ENCODE data around the gene SFXN1.
"Not testable (repeated sequence)": the region's sequence is repeated elsewhere in the genome, so short reads cannot be mapped to it uniquely, and the experiment has no call there.

Gene SFXN1, protein sequence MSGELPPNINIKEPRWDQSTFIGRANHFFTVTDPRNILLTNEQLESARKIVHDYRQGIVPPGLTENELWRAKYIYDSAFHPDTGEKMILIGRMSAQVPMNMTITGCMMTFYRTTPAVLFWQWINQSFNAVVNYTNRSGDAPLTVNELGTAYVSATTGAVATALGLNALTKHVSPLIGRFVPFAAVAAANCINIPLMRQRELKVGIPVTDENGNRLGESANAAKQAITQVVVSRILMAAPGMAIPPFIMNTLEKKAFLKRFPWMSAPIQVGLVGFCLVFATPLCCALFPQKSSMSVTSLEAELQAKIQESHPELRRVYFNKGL

DNA sequence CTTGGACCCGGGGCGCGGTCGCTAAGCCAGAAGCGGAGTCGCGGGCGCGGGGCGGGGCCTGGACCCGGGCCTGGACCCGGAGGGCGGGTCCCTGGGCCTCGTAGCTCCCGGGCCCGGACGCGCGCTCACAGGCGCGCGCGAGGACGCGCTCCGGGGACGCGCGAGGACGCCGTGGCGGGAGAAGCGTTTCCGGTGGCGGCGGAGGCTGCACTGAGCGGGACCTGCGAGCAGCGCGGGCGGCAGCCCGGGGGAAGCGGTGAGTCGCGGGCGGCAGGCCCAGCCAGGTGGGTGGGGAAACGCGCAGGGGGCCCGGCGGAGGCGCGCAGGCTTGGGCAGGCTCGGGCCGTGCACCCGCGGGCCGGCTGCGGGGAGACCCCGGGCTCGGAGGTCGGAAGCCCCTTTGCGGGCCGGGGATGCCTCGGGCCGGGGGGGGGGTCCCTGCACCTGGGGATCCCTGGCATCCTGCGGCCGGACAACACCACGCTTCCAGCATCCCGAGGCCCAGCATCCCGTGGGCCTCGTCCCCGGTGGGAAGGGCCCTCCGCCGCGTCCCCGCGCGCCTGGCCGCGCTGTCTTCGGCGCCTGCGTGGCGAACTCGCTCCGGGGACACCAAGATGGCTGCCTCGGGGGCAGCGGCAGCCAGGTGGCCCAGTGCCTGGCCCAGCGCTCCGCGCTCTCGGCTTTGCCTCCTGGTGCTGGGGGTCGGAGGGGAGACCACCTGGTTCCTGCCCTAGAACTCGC, at the start of gene SFXN1:
SFXN1 (plus strand) TSS at position 177 of the 741 bp plus-strand sequence. CDS start 13,544 bp downstream, outside the sequence.
- no peak for FAIRE-seq

DNA sequence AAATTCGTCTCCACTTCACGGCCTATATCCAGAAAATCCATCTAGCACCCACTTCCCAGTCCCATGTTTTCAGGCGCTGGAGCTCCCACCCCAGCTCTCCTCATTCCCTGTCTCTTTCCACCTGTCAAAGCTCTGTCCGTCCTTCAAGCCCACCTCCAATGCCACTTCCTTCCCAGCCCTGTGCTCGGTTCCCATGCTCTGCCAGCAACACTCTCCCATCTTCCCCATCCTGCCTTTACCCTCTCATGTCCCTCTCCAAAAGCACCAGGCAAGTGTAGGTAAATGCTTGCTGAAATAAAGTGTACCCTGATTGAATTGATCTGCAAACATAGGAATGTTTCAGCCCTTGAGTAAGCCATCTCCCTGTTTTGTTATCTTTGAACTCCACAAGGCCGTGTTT, 43.6 kb upstream of the SFXN1 start:
- no peak for FAIRE-seq

DNA sequence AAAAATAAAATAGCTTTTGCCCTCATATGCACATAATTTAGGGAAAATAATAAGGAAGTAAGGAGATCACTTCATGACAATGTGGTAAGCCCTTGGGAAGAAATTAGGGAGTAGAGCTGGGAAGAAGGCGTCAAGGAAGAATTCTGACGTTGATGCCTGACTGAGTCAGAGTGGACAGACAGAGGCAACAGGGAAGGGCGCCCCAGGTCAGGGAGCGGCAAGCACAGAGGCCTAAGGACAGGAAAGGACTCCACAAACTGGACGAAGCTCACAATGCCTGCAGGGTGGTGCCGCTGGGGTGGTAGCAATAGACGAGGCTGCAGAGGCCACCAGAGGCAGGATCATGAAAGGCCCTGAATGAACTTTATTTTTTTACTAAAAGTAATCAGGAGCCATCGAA, 42.0 kb upstream of the SFXN1 start:
- FAIRE-seq = no peak

DNA sequence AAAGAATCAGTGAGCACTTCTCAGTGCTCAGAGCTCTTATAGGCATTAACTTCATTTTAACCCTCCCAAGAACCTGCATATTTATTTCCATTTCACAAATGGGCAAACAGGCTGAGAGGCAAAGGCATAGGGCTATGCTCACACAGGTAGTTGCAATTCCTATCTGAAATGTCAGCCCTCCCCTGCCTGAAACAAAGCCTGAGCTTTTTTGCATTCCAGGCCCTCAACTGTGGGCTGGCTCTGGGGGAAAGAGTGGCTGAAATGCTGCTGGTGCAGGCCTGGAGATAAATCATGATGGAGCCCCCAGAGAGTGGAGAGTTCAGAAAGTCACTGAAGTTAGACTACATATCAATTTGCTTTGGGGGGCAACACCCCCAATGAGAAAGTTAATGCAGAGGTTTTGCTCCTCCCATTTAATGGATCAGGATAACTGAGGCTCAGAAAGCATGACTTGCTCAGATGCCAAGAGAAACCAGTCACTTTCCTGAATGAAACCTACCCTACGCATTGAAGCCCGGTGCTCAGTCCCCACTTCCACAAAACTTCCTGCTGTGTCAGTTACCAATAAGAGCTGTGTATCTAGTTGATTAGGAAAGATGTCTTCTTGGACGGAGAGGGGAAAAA, 40.0 kb upstream of the SFXN1 start:
- no peak for FAIRE-seq

DNA sequence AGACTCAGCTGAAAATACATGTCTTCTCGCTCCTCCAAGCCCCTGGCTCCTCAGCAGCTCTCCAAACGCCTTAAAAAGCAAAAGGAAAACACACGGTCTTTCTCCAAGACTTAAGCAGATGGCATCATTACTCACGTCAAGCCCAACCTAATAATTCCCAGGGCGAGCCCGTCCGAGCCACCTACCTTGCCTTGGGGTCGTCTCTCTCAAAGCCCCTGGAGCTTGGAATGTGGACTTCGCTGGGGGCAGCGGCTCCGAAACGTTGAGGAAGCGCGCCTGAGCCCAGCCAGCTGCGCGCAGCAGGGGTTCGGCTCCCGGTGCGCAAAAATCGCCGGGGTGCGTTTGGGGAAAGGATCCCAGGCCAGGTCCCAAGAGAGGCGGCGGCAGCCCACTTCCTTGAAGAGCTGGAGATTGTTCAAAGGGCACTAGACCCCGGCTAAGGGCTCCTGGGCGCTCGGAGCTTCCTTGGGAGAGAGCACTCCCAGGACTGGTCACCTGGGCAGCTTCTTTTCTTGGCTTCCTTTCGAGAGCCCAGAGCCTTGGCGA, 34.8 kb upstream of the SFXN1 start:
- FAIRE-seq = no peak

DNA sequence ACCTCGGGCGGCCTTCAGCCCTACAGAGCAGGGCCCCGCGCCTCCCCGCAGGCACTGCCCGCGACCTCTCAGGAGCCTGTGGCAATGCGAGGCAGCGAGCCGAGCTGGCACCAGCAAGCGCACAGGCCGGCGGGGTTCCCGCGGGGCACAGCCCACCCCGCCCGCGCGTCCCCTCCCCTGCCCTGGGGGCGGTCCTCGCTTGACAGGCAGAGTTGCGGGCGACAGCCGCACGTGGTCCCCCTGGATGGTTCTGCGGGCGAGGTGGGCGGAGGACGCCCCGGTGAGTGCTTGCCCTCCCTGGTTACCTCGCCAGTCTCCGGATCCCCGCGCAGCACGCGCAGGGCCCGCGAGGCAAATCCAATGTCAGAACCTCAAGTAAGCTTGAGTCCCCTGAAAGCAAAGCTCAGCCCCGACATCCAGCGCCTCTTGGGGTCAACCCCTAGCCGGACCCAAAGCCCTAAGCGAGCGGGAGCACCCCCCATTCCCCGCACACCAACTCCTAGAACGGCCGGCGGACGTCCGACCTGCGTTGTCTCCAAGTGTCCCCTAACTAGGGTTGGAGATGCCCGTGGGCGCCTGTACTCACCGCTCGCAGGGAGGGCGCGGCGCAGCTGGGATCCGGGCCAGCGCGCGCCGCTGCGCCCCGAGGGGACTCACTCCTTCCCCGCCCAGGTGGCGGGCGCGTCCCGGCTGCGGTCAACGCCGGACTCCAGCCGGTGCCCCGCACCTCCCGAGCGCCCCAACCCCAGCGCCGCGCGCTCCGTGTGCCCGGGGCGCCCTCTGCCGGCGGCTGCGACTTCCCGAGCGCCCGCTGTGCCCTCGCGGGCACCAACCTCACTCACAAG, 34.1 kb upstream of the SFXN1 start, which contains the start of gene DRD1:
DRD1 (minus strand) TSS at position 123 of the 845 bp plus-strand sequence. CDS start 1,083 bp downstream, outside the sequence.
- no peak for FAIRE-seq

DNA sequence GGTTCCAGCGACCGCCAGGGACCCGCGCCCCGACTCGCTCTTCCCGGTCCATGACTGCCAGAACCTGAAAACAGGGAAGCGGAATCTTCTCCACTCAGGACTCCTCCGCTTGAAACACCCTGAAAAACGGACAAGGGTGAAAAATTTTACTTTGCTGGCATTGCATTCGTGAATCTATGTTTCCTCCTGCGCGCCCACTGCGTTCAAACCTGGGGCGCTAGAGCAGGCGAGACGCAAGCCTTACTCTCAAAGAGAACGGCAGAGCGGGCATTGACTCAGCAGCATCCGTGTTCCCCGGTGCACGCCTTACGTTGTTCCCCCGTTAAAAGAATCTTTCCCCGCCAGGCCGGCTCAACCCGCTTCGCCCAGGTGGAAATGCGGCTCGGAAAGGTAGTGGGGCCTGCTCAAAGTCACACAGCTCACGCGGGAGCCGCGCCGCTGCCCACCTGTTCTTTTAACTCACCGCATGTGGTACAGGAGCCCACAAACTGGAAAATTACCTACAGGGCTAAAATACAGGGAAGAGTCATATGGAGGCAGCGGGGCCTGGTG, 33.4 kb upstream of the SFXN1 start:
- no peak for FAIRE-seq

DNA sequence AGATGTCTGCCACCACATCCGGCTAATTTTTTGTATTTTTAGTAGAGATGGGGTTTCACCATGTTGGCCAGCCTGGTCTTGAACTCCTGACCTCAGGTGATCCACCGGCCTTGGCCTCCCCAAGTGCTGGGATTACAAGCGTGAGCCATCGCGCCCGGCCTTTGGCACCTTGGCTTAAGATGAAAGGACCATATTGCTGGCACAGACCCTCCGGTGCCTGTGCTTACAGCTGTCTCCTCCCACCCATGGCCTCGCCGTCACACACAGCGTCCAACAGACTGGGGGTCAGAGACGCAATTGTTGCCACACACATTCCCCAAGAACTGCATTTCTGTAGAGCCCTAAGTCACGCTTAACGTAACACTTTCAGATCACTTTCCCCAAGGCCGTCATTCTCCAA, 32.0 kb upstream of the SFXN1 start:
- not testable (repeated sequence) for FAIRE-seq

DNA sequence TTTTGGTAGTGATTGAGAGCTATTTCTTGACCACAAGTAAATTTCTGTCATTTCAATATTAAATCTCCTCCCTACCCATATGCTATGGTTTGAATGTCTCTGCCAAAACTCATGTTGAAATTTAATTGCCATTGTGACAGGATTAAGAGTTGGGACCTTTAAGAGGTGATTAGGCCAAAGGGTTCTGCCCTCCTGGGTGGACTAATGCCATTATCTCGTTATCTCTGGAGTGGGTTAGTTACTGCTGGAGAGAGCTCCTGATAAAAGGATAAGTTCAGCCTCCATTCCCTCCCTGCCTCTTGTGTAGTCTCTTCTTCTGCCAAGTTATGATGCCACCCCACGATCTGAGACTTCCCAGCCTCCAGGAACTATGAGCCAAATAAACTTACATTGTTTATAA, 30.8 kb upstream of the SFXN1 start:
- FAIRE-seq = no peak

DNA sequence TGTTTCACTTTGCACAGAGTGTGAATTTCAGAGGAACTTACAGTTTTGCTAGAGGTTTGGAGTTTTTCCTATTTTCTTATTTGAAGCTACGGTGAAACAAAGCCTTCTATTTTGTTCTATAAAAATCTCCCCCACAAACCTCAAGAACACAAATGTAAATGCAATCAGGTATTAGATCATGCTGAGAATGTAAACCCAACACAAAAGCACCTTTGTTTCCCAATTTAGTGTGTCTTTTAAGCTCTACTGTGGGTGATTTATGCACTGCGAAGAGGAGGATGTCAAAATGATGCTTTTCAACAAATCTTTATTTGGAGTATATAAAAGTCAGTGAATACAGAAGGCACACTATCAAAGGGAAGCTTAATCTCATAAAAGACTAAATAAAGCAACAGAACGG, 30.1 kb upstream of the SFXN1 start:
- no peak for FAIRE-seq

DNA sequence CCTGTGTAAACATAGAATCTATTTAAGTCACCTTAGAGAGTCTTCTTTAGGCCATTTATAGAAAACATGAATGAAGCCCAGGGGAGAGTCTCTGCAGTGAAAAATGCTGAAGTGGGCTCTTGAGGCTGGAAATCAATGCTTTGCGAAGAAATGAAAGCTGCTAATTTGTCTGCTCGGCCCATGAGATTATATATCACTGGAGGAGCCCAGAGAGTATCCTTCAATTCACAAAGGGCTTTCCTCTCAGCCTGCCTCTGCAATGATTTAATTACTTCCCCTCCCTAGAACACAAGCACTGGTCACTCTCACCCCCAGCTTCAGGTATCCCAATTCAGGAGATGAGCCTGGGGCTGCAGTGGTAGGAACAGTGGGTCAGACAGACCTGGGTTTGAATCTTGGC, 26.2 kb upstream of the SFXN1 start:
- FAIRE-seq = no peak

DNA sequence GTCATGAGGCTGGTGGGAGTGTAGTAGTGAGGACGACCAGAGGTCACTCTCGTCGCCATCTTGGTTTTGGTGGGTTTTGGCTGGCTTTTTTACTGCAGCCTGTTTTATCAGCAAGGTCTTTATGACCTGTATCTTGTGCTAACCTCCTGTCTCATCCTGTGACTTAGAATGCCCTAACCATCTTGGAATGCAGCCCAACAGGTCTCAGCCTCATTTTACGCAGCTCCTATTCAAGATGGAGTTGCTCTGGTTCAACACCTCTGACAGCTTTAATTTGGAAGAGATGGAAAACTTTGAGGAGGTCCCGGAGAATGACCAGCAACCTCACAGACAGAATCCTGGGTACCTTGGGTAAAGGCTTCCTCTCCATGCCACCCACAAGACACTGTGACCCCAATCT, 24.0 kb upstream of the SFXN1 start:
- FAIRE-seq = not testable (repeated sequence)

DNA sequence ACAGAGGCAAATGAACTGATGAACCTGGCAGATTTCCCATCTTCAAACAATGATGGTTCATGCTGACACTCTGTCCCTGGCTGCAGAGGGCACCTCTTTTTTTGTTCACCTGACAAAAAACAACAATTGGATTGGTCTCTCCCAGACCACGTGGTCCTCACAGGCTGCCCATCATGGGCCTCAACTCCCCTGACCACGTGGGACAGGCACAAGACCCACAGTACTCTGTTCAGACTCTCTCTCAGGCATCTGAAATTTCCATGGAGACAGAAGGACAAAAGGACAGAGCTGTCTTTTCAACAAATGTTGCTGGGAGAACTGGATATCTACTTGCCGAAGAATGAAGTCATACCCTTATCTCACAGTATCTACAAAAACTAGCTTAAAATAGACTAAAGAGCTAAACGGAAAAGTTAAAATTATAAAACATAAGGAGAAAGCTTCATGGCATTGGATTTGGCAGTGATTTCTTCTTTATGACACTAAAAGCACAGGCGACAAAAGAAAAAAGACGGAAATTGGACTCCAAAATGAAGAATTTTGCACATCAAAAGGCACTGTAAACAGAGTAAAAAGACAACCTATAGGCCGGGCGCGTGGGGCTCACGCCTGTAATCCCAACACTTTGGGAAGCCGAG, 22.1 kb upstream of the SFXN1 start:
- no peak for FAIRE-seq

DNA sequence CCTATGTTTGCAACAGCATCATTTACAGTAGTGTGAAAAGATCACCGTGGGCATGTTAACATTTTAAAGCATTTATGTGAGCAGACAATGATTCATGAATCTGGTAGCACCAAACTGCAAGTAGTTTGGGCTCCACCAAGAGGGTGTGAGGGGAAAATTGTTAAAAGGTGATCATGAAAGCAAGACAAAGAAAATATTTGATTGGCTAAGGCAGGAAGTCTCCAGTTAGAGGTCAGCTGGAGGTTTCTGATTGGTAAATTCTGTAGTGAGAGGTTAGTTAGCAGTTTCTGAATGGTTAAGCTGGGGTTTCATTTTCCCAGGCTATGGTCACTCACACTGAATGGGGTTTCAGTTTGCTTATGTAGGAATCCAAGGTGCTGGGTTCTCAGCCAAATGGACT, 20.9 kb upstream of the SFXN1 start:
- no peak for FAIRE-seq

DNA sequence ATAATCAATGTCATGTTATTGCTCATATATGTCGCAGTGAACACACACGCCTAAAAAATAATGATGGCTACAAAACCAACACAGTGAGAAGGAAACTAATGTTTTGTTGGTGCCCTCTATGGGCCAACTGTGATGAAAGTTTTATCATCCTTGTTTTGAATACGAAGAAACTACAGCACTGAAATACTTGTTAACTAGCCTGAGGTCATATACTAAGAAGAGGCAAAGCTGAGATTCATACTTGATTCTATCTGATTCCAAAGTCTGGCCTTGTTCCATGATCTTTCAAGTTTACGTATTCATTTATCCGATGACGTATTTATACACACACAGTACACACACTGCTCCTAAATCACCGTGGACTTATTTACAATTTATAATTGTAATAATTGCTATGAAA, 18.2 kb upstream of the SFXN1 start:
- no peak for FAIRE-seq

DNA sequence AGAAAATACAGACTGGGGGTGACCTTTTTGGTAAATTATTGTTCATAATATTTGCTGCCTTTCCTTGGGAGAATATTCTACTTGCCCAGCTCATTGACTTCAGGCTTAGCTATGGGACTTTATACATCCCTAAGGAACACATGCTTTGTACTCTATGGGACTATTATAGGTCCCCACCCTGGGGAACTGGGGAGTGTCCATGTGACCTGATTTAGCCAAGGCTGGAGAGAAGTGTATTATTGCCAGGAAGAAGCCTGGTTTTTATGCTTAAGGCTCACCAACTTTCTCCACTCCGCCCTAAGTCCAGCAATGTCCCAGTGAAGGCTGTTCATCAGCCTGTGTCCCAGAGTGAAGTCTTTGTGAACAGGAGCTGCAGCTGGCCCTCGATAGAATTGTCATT, 17.8 kb upstream of the SFXN1 start:
- FAIRE-seq = no peak

DNA sequence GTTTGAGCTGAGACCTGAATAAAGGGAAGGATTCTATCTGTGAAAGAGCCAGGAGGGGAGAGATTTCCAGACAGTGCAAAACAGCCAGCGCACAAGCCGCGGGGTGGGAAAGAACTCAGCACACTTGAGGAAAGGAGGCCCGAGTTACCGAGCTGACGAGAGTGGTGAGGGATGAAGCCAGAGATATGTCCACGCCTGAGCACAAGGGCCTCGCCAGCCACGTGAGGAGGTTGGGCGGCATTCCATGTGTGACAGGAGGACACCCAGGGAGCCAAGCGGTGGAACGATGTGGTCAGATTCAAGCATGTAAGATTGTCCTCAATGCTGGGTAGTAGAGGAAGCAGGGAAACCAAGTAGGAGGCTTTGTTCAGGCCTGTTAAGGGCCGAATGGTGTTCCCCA, 17.0 kb upstream of the SFXN1 start:
- FAIRE-seq = no peak

DNA sequence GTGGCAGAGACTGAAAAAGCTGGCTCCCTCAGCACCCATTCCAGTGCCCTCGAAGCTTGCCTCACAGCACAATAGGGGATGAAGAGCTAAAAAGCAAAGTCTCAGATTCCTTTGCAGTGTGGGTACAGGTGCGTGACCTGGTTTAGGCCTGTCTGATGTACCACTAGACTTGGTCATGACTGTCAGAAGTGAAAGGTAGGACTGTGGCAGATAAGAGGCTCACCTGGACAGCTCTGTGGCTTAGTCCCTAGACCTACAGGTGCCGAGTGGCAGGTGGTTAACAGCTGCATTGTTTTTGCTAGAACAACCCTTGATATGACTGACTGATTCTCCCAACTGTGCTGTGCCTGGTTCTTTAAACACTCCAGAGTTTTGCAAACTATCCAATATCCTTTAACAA, 14.7 kb upstream of the SFXN1 start:
- no peak for FAIRE-seq

DNA sequence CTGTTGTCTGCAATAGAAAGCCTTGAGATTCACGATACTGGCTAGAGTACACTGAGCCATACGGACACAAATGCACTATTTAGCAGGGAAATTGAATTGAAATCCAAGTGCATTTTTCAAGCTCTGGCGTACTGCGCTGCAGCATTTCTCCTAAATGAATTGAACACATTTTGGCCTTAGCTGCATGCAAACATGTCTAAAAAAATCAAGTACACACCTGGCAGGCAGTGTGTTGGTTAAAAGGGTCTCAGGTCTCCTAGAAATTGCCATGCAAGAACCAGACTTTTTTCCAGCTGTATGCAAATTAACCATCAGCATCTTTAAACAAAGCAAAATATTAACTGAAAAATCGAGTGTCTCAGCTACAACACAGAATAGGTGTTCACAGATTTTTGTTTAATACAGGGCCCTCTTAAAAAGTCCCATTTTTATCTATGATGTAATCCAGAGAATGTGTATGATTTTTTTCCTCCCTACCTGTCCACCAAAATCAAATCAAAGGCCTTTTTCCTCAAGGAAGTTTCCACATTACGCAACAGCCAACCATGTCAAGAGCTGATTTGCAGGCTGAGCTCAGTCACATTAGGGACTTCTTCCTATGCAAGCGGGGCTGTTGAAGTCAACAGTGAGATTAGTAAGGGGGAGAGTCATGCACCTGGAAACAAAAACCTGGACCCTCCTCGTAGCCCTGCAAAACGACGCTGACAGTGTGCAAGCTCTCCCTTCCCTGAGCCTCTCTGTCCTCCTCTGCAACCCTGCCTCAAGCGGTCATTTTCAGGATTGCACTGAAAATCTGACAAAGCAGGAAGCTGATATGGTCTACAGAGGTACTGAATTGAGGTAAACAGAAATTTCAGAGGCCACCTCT, 14.1 kb upstream of the SFXN1 start:
- FAIRE-seq = no peak

DNA sequence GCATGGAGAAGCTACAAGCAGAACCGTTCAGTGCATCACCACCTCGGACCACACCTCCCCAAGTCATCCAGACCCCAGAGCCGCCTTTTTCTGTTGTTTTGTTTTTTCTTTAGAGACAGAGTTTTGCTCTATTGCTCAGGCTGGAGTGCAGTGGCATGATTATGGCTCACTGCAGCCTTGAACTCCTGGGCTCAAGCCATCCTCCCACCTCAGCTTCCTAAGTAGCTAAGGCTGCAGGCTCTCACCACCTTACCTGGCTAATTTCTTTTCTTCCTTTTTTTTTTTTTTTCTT, 13.5 kb upstream of the SFXN1 start:
- no peak for FAIRE-seq

DNA sequence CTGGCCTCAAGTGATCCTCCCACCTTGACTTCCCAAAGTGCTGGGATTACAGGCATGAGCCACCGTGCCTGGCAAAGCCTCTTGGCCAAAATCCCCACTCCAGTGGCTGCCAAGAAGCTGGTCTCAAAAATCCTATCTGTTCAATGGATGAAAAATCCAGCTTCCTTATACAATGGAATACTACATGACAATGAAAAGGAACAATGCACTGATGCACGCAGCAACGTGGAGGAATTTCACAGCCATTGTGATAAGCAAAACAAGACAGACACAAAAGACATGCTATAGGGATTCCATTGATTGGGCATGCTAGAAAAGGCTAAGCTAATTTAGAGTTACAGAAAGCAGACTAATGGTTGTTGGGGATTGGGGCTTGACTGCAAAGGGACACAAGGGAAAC, 13.1 kb upstream of the SFXN1 start:
- no peak for FAIRE-seq
